H1 (cell line): ENCODE measurements around the gene CMTM2. TPM values are rescaled to one million over a fixed set of nuclear protein-coding genes. Genes with fewer than 3 reads are reported as not detected.

Source experiments
- CTCF ChIA-PET: fragments of 300-600 bp; sonication (Branson Sonifier 250); formaldehyde crosslinking; loops from one replicate; lab custom pipeline; 2021; ENCODE audit not compliant: partially characterized antibody; lab: Charles Lee
- POLR2A ChIA-PET: fragments of 300-600 bp; sonication (Branson Sonifier 250); formaldehyde crosslinking; loops from one replicate; lab custom pipeline; 2021; ENCODE audit warnings: inconsistent platforms; ENCODE audit not compliant: partially characterized antibody; lab: Charles Lee
- DNase-seq, 2 experiments: peaks; one replicate each; pipeline versions ENCODE4 v3.0.0 to v3.0.0-alpha.2; 2010 to 2022; ENCODE audit warnings: low spot score in 2 of 2, low read depth in 1 of 2, mixed read lengths in 1 of 2
- FAIRE-seq: peaks from 2 replicates; lab custom pipeline; 2011; peaks lifted over from hg19 to GRCh38; lab: Jason Lieb, UNC
- H2AFZ ChIP-seq: 2 replicates; pipeline ENCODE4 v1.8.1; 2012; ENCODE audit warnings: low read length, inconsistent platforms
- H2AK5ac ChIP-seq: 2 replicates; pipeline ENCODE4 v1.6.1; 2013; ENCODE audit warnings: low read depth, low read length
- H2BK120ac ChIP-seq: replicated peaks from 2 replicates; pipeline ENCODE3; 2013; ENCODE audit warnings: low read depth, low read length, inconsistent platforms
- H2BK12ac ChIP-seq: 2 replicates; pipeline ENCODE4 v1.6.1; 2013; ENCODE audit warnings: low read depth, low read length
- H2BK15ac ChIP-seq: 2 replicates; pipeline ENCODE4 v1.6.1; 2013; ENCODE audit warnings: low read length
- H2BK20ac ChIP-seq: 2 replicates; pipeline ENCODE4 v1.6.1; 2013; ENCODE audit warnings: low read length
- H2BK5ac ChIP-seq: 2 replicates; pipeline ENCODE4 v1.6.1; 2013; ENCODE audit warnings: low read depth, low read length
- H3K14ac ChIP-seq: 2 replicates; pipeline ENCODE4 v1.6.1; 2013; ENCODE audit warnings: inconsistent platforms; ENCODE audit not compliant: insufficient read length
- H3K18ac ChIP-seq: 2 replicates; pipeline ENCODE4 v1.6.1; 2013; ENCODE audit warnings: low read length; ENCODE audit errors: extremely low read depth
- H3K23ac ChIP-seq: 2 replicates; pipeline ENCODE4 v1.6.1; 2013; ENCODE audit warnings: inconsistent platforms; ENCODE audit not compliant: insufficient read length
- H3K23me2 ChIP-seq: 2 replicates; pipeline ENCODE4 v1.6.1; 2013; ENCODE audit warnings: low read depth, low read length
- H3K27ac ChIP-seq: 2 replicates; pipeline ENCODE4 v1.6.1; 2011; ENCODE audit warnings: low read depth, low read length, inconsistent platforms
- H3K27me3 ChIP-seq, 4 experiments: replicated peaks in 1 of 4; 1 replicate in 1 of 4; 2 replicates in 3 of 4; pipeline versions ENCODE4 v1.6.1 to v1.8.1; 2011 to 2013; ENCODE audit warnings: low read length in 3 of 4, mild to moderate bottlenecking in 3 of 4, inconsistent platforms in 2 of 4, mixed read lengths in 2 of 4, moderate library complexity in 1 of 4; ENCODE audit not compliant: control insufficient read depth in 3 of 4, insufficient read depth in 3 of 4; ENCODE audit errors: extremely low read depth in 1 of 4
- H3K36me3 ChIP-seq, 4 experiments: 2 replicates each; pipeline versions ENCODE4 v1.6.1 to v1.8.1; 2011 to 2013; ENCODE audit warnings: mild to moderate bottlenecking in 4 of 4, low read length in 3 of 4, moderate library complexity in 2 of 4, control low read depth in 1 of 4, inconsistent platforms in 1 of 4; ENCODE audit not compliant: insufficient read depth in 4 of 4, control insufficient read depth in 2 of 4
- H3K4ac ChIP-seq: replicated peaks from 2 replicates; pipeline ENCODE3; 2013; ENCODE audit warnings: low read length, low read depth, mixed read lengths, inconsistent platforms; ENCODE audit not compliant: insufficient read length
- H3K4me1 ChIP-seq, 4 experiments: replicated peaks in 1 of 4; 1 replicate in 1 of 4; 2 replicates in 3 of 4; pipeline versions ENCODE4 v1.6.1 to v1.8.1; 2011 to 2013; ENCODE audit warnings: low read length in 3 of 4, inconsistent platforms in 2 of 4, mixed read lengths in 1 of 4; ENCODE audit not compliant: insufficient read depth in 4 of 4, control insufficient read depth in 3 of 4
- H3K4me2 ChIP-seq, 2 experiments: 2 replicates each; pipeline versions ENCODE4 v1.6.1 to v1.8.1; 2011 to 2013; ENCODE audit warnings: low read depth in 2 of 2, low read length in 2 of 2, control low read depth in 1 of 2, inconsistent platforms in 1 of 2, mild to moderate bottlenecking in 1 of 2; ENCODE audit not compliant: insufficient read depth in 1 of 2
- H3K4me3 ChIP-seq, 4 experiments: fragments of 200-600, 300-600 bp in 1 of 4; sonication (generic), shearing (Covaris generic), sonication (Bioruptor Twin) in 1 of 4; 2 replicates each; pipeline versions ENCODE4 v1.5.1 to v1.8.1; 2011 to 2016; ENCODE audit warnings: low read length in 4 of 4, low read depth in 3 of 4, control low read depth in 2 of 4, inconsistent platforms in 2 of 4, mild to moderate bottlenecking in 2 of 4, mixed read lengths in 1 of 4, moderate library complexity in 1 of 4; ENCODE audit not compliant: insufficient read depth in 2 of 4; ENCODE audit errors: extremely low read depth in 1 of 4
- H3K56ac ChIP-seq: replicated peaks from 2 replicates; pipeline ENCODE3; 2013; ENCODE audit warnings: low read depth, mild to moderate bottlenecking, mixed read lengths, low read length, inconsistent platforms; ENCODE audit not compliant: insufficient read length
- H3K79me1 ChIP-seq: 2 replicates; pipeline ENCODE4 v1.6.1; 2013; ENCODE audit warnings: low read depth, low read length, control low read depth
- H3K79me2 ChIP-seq, 2 experiments: 2 replicates each; pipeline versions ENCODE4 v1.6.1 to v1.8.1; 2012 to 2013; ENCODE audit warnings: low read length in 2 of 2, mild to moderate bottlenecking in 2 of 2, inconsistent platforms in 1 of 2; ENCODE audit not compliant: insufficient read depth in 2 of 2, control insufficient read depth in 1 of 2
- H3K9ac ChIP-seq, 4 experiments: replicated peaks in 1 of 4; 1 replicate in 1 of 4; 2 replicates in 3 of 4; pipeline versions ENCODE4 v1.6.1 to v1.8.1; 2011 to 2013; ENCODE audit warnings: low read depth in 3 of 4, low read length in 3 of 4, control low read depth in 2 of 4, mild to moderate bottlenecking in 2 of 4, moderate library complexity in 2 of 4, inconsistent platforms in 1 of 4; ENCODE audit errors: extremely low read depth in 1 of 4
- H3K9me3 ChIP-seq, 2 experiments: 2 replicates each; pipeline versions ENCODE4 v1.6.1 to v1.8.1; 2012 to 2013; ENCODE audit warnings: mild to moderate bottlenecking in 2 of 2, moderate library complexity in 2 of 2, control low read depth in 1 of 2, inconsistent platforms in 1 of 2, low read depth in 1 of 2, low read length in 1 of 2, mixed read lengths in 1 of 2; ENCODE audit not compliant: insufficient read depth in 2 of 2
- H4K20me1 ChIP-seq, 2 experiments: replicated peaks in 1 of 2; 2 replicates each; pipeline versions ENCODE3 to v1.8.1; 2011 to 2013; ENCODE audit warnings: inconsistent platforms in 2 of 2, low read length in 2 of 2, mild to moderate bottlenecking in 1 of 2; ENCODE audit not compliant: insufficient read depth in 2 of 2, control insufficient read depth in 1 of 2
- H4K5ac ChIP-seq: 2 replicates; pipeline ENCODE4 v1.6.1; 2013; ENCODE audit warnings: low read length, low read depth, mixed read lengths, inconsistent platforms; ENCODE audit not compliant: insufficient read length
- H4K8ac ChIP-seq: 2 replicates; pipeline ENCODE4 v1.8.0; 2013; ENCODE audit warnings: mild to moderate bottlenecking, moderate library complexity, low read length, inconsistent platforms; ENCODE audit not compliant: insufficient read depth; ENCODE audit errors: extremely low read depth
- H4K91ac ChIP-seq: replicated peaks from 2 replicates; pipeline ENCODE3; 2013; ENCODE audit warnings: low read length, mixed read lengths, inconsistent platforms; ENCODE audit not compliant: insufficient read length
- ASH2L ChIP-seq: fragments of 200-600, 300-600 bp; sonication (generic); IDR thresholded peaks from one replicate; pipeline ENCODE4 v1.7.1; 2017; ENCODE audit warnings: low read length
- BACH1 ChIP-seq: IDR thresholded peaks from 2 replicates; pipeline ENCODE4 v1.6.1; 2012; ENCODE audit warnings: low read length, improper control_type of control experiment
- CREB1 ChIP-seq: IDR thresholded peaks from 2 replicates; pipeline ENCODE4 v1.6.1; 2012; ENCODE audit warnings: inconsistent platforms
- E2F6 ChIP-seq: IDR thresholded peaks from 2 replicates; pipeline ENCODE4 v1.6.1; 2012; ENCODE audit warnings: inconsistent platforms
- MAFK ChIP-seq: IDR thresholded peaks from 2 replicates; pipeline ENCODE4 v1.6.1; 2012; ENCODE audit warnings: low read depth, mild to moderate bottlenecking, improper control_type of control experiment, low read length
- RAD21 ChIP-seq, 2 experiments: IDR thresholded peaks in 1 of 2; conservative IDR thresholded peaks in 1 of 2; 2 replicates each; pipeline ENCODE4 v1.6.1; 2011; ENCODE audit warnings: low read depth in 2 of 2, low read length in 2 of 2, improper control_type of control experiment in 1 of 2, inconsistent platforms in 1 of 2, mild to moderate bottlenecking in 1 of 2, moderate library complexity in 1 of 2
- SP1 ChIP-seq: IDR thresholded peaks from 2 replicates; pipeline ENCODE4 v1.6.1; 2011; ENCODE audit warnings: low read depth, low read length
- USF2 ChIP-seq: IDR thresholded peaks from 2 replicates; pipeline ENCODE4 v1.6.1; 2011; ENCODE audit warnings: low read length, improper control_type of control experiment
- YY1 ChIP-seq: IDR thresholded peaks from 2 replicates; pipeline ENCODE4 v1.6.1; 2011; ENCODE audit warnings: low read depth, mild to moderate bottlenecking, low read length
- WGBS, 2 experiments: shearing (Covaris generic) in 1 of 2; methylation state at CpG; one replicate each; pipeline versions ENCODE4 v1.1.6 to v1.1.7; 2013 to 2015; ENCODE audit warnings: low lambda C conversion rate in 2 of 2, mixed read lengths in 2 of 2, inconsistent platforms in 1 of 2, low coverage in 1 of 2, missing lambda C conversion rate in 1 of 2; ENCODE audit not compliant: insufficient replicate concordance in 2 of 2, insufficient coverage in 1 of 2, insufficient read length in 1 of 2; ENCODE audit errors: extremely low coverage in 1 of 2, missing lambda C conversion rate in 1 of 2; 5-methylcytosine and 5-hydroxymethylcytosine counted together
- polyA plus RNA-seq, 7 experiments: library from polyadenylated mRNA; depleted of rRNA in 3 of 7; stranded (reverse) in 5 of 7; unstranded in 2 of 7; fragments of >200 nt in 5 of 7; fragments of 200-250 nt in 2 of 7; gene quantifications; 1 replicate in 5 of 7; 2 replicates in 1 of 7; 4 replicates in 1 of 7; pipeline versions ENCODE4 v1.2.1 to v1.2.3, GENCODE V29; 2011 to 2013; ENCODE audit warnings: missing spikeins in 2 of 7, mixed read lengths in 2 of 7
- total RNA-seq: library from RNA; stranded (reverse); fragmentation: NEBNext Ultra II Directional; extraction: Animal tissue kit (Norgen Biotek cat#: 25700); gene quantifications from 2 replicates; pipeline ENCODE4 v1.2.1, GENCODE V29; 2021

CMTM2 gene
- total and polyA plus RNA-seq, 2 of the 8 experiments (the other 6 are each of a cell fraction or from before 2014, with no cell fraction given) = not detected

GRCh38 chr16:66608241-66609138 lies 29.2 kb downstream of the CMTM2 start:
- Histone ChIP-seq H3K4ac (no peak overlapping the region), H2BK120ac (no peak overlapping the region), H4K5ac (no peak overlapping the region), H3K9ac (no peak overlapping the region), H2BK20ac (no peak overlapping the region), H3K4me3 (no peak overlapping the region), H3K56ac (no peak overlapping the region), H4K91ac (peak overlapping the region; percentile 29), H2AFZ (no peak overlapping the region), H2AK5ac (0 out of 2 replicates have a peak overlapping the region, but pooled peaks have one; percentile 29), H3K18ac (peak overlapping the region; percentile 33), H3K9me3 (no peaks in the 10 kb centered on the region), H3K27me3 (no peaks in the 10 kb centered on the region), H3K79me1 (peaks cover 5% of the 10 kb centered on the region; the same call in 1 of the 2 replicates), H3K4me1 (peaks cover 0 to 27% (median 13%) of the 10 kb centered on the region in 4 experiments; a peak in 6 of 7 replicates), H3K4me2 (0 out of 4 replicates have a peak overlapping the region, but pooled peaks of 1 of the 2 experiments have one; percentile 10), H3K14ac (no peak overlapping the region), H3K23me2 (peaks cover 5% of the 10 kb centered on the region), H3K36me3 (peaks cover 5 to 22% (median 14%) of the 10 kb centered on the region in 4 experiments; a peak in 6 of 8 replicates), H2BK5ac (peak overlapping the region; percentile 1; the same call in 1 of the 2 replicates), H2BK15ac (no peak overlapping the region), H2BK12ac (peak overlapping the region; percentile 60; the same call in 1 of the 2 replicates), H3K23ac (no peak overlapping the region), H4K20me1 (peaks cover 1 to 13% of the 10 kb centered on the region in 2 experiments), H4K8ac (no peak overlapping the region), H3K79me2 (peaks cover 0 to 3% of the 10 kb centered on the region in 2 experiments; a peak in 2 of 4 replicates), H3K27ac (no peak overlapping the region)
- POLR2A ChIA-PET = interaction anchor here (1.0 to 2.9 kb wide), 8 partner anchors 10 to 108 kb away, joined by 3 to 11 read pairs (median 4); partner anchors contain the start of genes CKLF and CMTM4
- DNase-seq (peak; percentile 78 to 96), FAIRE-seq (peak; percentile 79)
- CTCF ChIA-PET = interaction anchor here (0.5 to 6.4 kb wide), 39 partner anchors 9 to 266 kb away, joined by 3 to 57 read pairs (median 5); partner anchors contain the start of genes CKLF and DYNC1LI2
- 43% methylated on average over 17 of the region's 17 CpGs; no CpG with 5 or more reads in 1 of the 2 experiments for WGBS, 2 experiments
- TF ChIP-seq RAD21 (IDR thresholded peaks at IDR 0.05 in 1 of 2, conservative IDR thresholded peaks at IDR 0.05 in 1 of 2; ENCODE audit: low read depth in 2 of 2, low read length in 2 of 2) (peak; percentile 79 to 81), E2F6 (peak; percentile 87), BACH1 (peak; percentile 58), SP1 (no peak), USF2 (no peak; the same call in 1 of the 2 replicates), YY1 (peak; percentile 28; the same call in 1 of the 2 replicates), MAFK (no peak), CREB1 (peak; percentile 18; the same call in 1 of the 2 replicates), ASH2L (peak; percentile 25)
